Measurements from ENCODE around the gene IL17C.

IL17C gene

DNA sequence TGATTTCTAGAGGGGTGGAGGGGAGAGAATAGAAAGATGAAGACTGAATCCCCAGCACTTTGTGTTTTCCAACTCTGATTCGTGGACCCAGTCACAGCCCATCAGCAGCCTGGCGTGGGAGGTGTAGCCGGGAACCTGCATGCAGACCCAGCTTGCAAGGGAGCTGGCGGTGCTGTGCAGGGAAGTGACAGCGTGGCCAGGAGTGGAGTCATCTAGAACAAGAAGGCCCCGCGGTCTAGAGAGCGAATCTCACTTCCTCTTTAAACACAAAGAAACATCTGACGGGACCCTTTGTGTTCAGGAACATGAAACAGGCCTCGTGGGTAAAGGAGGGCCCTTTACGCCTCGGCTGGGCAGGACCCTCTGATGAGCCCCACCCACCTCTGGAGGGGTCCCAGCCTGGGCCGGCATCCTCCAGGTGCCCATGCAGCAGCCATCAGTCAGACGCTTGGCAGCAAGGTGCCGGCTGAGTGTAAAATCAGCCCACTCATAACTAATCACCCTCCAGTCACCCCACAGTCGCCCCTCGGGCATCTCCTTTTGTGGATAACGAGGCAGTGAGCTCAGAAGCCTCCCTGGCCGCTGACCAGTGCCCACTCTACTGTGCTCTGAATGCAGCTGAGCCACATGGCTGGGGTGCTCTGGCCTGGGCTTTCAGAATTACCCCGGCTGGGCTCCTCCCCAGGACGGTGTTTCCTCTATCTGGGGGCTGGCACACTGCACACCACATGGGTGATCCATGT lies 43.5 kb downstream of the IL17C start:
- TF ChIP-seq, protein P1, sequence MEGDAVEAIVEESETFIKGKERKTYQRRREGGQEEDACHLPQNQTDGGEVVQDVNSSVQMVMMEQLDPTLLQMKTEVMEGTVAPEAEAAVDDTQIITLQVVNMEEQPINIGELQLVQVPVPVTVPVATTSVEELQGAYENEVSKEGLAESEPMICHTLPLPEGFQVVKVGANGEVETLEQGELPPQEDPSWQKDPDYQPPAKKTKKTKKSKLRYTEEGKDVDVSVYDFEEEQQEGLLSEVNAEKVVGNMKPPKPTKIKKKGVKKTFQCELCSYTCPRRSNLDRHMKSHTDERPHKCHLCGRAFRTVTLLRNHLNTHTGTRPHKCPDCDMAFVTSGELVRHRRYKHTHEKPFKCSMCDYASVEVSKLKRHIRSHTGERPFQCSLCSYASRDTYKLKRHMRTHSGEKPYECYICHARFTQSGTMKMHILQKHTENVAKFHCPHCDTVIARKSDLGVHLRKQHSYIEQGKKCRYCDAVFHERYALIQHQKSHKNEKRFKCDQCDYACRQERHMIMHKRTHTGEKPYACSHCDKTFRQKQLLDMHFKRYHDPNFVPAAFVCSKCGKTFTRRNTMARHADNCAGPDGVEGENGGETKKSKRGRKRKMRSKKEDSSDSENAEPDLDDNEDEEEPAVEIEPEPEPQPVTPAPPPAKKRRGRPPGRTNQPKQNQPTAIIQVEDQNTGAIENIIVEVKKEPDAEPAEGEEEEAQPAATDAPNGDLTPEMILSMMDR (IDR thresholded peaks at IDR 0.05), result no peak

DNA sequence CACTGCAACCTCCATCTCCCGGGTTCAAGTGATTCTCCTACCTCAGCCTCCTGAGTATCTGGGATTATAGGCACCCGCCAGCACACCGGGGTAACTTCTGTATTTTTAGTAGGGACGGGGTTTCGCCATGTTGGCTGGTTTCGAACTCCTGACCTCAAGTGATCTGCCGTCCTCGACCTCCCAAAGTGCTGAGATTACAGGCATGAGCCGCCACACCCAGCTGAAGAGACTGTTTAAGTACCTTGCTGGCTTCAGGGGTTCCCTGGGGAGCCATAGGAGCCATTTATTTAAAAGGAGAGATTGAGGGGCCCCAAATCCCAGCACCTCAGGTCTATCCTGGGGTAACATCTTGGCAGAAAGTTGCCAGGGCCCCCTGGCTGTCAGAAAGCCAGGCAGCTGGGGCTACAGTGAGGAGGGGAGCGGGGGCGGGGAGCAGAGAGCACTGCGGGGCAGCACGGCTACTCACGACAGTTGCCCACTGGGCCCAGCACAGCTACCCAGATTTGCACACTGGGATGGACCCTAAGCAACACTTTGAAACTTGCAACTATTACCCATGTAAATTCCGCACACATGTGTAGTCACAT lies 46.3 kb downstream of the IL17C start:
- TF ChIP-seq, protein P1 (IDR thresholded peaks at IDR 0.05), result no peak

DNA sequence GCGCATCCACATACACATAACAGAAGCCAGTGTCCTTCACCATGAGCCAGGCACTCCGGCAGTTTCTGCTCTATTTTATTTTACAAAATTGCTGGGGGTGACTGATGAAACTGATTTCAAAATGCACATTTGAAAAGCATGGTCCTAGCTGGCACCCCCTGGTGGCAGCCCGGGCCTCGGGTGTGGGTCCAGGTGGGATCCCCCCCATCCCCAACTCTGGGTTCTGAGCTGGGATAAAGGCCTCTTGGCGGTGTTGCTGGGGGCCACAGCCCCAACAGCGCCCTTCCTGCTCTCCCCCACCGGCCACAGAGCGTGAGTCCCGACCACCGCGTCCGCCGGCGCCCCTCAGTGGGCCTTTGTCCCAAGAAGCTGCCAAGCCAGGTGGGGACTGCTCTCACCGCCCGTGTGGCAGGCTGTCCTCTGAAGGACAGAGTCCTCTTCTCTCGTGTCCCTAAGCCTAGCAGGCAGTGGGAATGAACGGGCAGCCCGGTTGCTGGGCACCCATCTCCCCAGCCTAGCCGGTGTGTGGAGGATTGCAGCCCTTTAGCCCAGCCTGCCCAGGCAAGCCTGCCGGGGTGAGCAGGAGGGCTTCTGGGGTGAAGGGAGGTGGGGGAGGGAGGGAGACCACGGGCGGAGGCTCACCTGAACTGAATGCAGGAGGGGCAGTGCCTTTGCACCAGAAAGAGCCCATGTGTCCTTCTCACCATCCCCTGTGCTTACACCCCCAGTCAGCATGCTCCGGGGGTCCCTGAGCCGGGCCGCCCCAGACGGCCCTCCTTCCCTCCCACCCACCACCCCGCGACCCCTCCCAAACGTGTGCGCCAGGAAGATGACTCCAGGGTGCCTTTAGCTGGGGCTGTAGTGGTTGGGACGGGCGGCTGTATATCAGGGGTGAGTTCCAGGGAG lies 47.0 kb downstream of the IL17C start:
- TF ChIP-seq, protein P1 (IDR thresholded peaks at IDR 0.05), result peak; percentile 71

DNA sequence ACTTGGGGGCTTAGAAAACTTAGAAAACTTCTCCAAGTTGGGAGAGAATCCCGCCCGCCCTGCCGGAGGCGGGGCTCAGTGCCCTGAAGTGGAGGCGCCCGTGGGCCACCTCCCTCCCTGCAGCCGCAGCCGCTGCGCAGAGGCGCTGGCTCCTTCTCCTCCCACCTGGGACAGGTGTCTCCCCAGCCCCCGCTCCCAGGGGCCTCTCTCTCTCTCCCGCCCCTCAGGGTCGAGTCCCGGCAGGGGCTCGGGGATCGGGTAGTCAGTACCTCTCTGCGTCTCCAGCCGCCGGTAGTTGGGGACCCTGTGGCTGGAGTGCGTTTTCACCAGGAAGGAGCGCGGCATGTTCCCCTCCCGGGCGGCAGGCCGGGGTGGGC lies 47.7 kb downstream of the IL17C start:
- TF ChIP-seq, protein P1 (IDR thresholded peaks at IDR 0.05), result no peak

DNA sequence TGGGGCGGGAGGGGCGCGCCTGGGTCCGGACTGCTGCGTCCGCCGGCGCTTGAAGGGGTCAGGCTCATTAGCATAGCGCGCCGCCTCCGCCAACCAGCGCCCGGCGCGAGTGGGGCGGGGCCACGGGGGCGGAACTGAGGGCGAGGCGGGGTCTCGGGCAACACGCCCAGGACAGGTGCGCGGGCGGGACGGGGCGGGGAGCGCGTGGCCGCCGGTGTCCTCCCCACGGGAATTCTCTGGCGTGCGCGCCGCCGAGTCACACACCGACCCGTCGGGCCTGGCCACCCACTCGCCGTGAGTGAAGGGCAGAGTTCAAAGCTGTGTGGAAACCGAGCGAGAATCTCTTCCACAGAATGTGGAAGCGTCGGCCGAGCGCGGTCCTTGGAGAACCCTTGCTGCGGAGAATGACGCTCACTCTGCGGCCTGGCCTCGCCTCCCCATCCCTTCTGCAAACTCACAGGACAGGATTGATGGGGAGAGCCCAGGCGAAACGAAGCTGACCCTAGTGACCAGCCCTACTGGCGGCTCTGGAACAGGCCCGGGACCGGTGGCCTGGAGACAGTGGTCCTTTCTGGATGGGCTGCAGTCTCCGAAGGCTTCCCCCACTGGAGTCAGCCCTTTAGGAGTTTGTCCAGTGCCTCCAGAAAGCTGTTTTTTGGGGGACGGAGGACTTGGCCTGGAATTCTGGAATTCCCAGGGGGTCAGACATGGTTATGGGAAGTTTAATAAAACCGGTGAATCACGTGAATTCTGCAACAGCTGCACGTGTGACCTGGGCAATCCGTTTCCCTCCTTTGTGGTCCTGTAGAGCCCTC lies 48.3 kb downstream of the IL17C start, which contains the start of gene SNAI3:
SNAI3 (minus strand) TSS at position 69 of the 815 bp plus-strand sequence. CDS start 101 bp downstream, outside the sequence.
- TF ChIP-seq, protein P1 (IDR thresholded peaks at IDR 0.05), result no peak

DNA sequence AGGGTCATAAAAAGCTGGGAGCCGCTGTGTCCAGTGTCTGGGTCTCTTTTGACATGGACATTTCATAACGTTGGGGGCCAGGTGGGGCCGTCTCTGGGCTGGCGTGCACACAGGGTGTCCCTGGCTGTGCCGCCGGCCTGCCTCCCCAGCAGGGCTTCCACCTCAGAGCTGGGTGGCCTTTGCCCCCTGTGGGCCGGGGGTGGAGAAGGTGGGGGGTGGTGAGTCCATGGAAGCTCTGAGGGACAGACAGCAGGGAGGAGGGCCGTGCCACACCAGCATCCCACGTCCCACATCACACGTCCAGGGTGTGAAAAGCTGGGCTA lies 48.8 kb downstream of the IL17C start:
- TF ChIP-seq, protein P1 (IDR thresholded peaks at IDR 0.05), result no peak

DNA sequence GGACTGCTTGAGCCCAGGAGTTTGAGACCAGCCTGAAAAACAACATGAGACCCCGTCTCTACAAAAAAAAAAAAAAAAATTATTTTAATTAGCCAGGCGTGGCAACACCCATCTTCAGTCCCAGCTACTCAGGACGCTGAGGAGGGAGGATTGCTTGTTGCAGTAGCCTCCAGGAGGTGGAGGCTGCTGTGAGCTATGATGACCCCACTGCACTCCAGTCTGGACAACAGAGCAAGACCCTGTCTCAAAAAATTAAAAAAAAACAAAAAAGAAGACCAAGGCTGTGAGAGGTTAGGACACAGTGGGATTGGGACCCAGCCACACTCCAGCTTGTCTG lies 49.3 kb downstream of the IL17C start:
- TF ChIP-seq, protein P1 (IDR thresholded peaks at IDR 0.05), result no peak
